ENCODE measurements around the gene WIPF2.

The WIPF2 gene

DNA sequence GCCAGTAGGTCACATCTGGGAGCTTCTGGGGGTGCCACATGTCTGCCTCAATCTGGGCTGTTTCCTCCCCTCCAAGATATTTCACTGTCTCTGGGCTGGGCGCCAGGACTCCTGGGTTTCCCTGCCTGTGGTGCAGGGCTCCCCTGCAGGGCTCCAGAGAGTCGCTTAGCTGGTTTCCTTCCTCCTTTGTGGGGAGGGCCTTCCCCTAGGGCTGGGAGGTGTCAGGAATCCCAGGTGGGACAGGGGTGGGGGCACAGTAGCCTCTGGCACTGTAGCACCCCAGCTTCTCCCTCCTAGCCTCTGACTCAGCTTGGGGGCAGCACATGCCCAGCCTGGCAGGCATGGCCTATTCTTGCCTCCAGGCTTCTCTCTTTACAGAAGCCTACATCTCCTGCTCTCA is 92.5 kb downstream of the WIPF2 start:
- Histone ChIP-seq H3K27ac (no peak overlapping the region), H3K36me3 (replicated peaks) (no peaks in the 10 kb centered on the region), H3K27me3 (replicated peaks) (no peaks in the 10 kb centered on the region), H3K4me3 (ENCODE audit: low read depth, low read length) (no peak overlapping the region)
- DNase-seq: no peak
- no peak for TF ChIP-seq CTCF (IDR thresholded peaks at IDR 0.05; ENCODE audit: low read depth, low read length, missing control alignments)
- in situ Hi-C loops (cut with HindIII; ENCODE audit: low pct_ligation_motif_present, low sequenced_read_pairs): loop anchor here (25.0 kb wide), 1 partner anchor 226 kb away; no protein-coding TSS in a partner anchor

GRCh38 chr17:40312131-40312731 is 93.1 kb downstream of the WIPF2 start:
- no peak for DNase-seq
- Histone ChIP-seq H3K4me3 (ENCODE audit: low read depth, low read length) (no peak overlapping the region), H3K36me3 (replicated peaks) (no peaks in the 10 kb centered on the region), H3K27me3 (replicated peaks) (no peaks in the 10 kb centered on the region), H3K27ac (no peak overlapping the region)
- in situ Hi-C loops (cut with HindIII; ENCODE audit: low pct_ligation_motif_present, low sequenced_read_pairs): loop anchor here (25.0 kb wide), 1 partner anchor 225 kb away; no protein-coding TSS in a partner anchor
- no peak for TF ChIP-seq CTCF (IDR thresholded peaks at IDR 0.05; ENCODE audit: low read depth, low read length, missing control alignments)

GRCh38 chr17:40312893-40313667 is 94.0 kb downstream of the WIPF2 start:
- no peak overlapping the region for H3K27ac ChIP-seq
- in situ Hi-C loops (cut with HindIII; ENCODE audit: low pct_ligation_motif_present, low sequenced_read_pairs): loop anchor here (25.0 kb wide), 1 partner anchor 224 kb away; no protein-coding TSS in a partner anchor
- DNase-seq: no peak
- H3K4me3 ChIP-seq (ENCODE audit: low read depth, low read length): no peak overlapping the region
- H3K36me3 ChIP-seq (replicated peaks): no peaks in the 10 kb centered on the region
- H3K27me3 ChIP-seq (replicated peaks): no peaks in the 10 kb centered on the region
- no peak for TF ChIP-seq CTCF (IDR thresholded peaks at IDR 0.05; ENCODE audit: low read depth, low read length, missing control alignments)

- TF ChIP-seq CTCF (IDR thresholded peaks at IDR 0.05; ENCODE audit: low read depth, low read length, missing control alignments): no peak
- Histone ChIP-seq H3K27me3 (replicated peaks) (no peaks in the 10 kb centered on the region), H3K4me3 (ENCODE audit: low read depth, low read length) (no peak overlapping the region), H3K36me3 (replicated peaks) (no peaks in the 10 kb centered on the region), H3K27ac (no peak overlapping the region)
- in situ Hi-C loops (cut with HindIII; ENCODE audit: low pct_ligation_motif_present, low sequenced_read_pairs): loop anchor here (25.0 kb wide), 1 partner anchor 223 kb away; no protein-coding TSS in a partner anchor
- no peak for DNase-seq
Observed at GRCh38 chr17:40313668-40314583, 94.8 kb downstream of the WIPF2 start.

DNA sequence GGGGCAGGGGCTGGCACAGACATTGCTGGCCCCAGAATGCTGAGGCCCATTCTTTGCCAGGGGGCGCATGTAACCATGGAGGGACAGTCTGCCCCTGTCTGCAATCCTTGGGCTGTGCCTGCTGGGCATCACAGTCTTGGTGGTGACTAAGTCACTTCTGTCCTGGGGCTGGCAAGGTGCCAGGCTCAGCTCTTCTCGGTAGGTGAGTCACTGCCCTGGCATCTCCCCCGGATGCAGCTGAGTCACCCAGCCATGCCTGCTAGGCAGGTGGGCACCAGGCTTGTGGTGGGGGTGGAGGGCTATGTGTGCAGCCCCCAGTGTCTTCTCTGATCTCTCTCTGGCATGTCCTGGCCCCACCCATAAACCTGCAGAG is 95.5 kb downstream of the WIPF2 start:
- in situ Hi-C loops (cut with HindIII; ENCODE audit: low pct_ligation_motif_present, low sequenced_read_pairs): loop anchor here (25.0 kb wide), 1 partner anchor 223 kb away; no protein-coding TSS in a partner anchor
- peak; percentile 82 for DNase-seq
- Histone ChIP-seq H3K36me3 (replicated peaks) (no peaks in the 10 kb centered on the region), H3K27ac (no peak overlapping the region), H3K27me3 (replicated peaks) (no peaks in the 10 kb centered on the region), H3K4me3 (ENCODE audit: low read depth, low read length) (no peak overlapping the region)
- no peak for TF ChIP-seq CTCF (IDR thresholded peaks at IDR 0.05; ENCODE audit: low read depth, low read length, missing control alignments)
